Measurements from ENCODE around the gene FRRS1.

Gene FRRS1

GRCh38 chr1:99660496-99660895, 105.9 kb downstream of the FRRS1 start:
- DNase-seq (ENCODE audit: low read depth) = no peak
- H3K4me3 ChIP-seq (ENCODE audit: low read depth, low read length) = no peak overlapping the region
- no peak for TF ChIP-seq CTCF (IDR thresholded peaks at IDR 0.05; ENCODE audit: low read depth, low read length, missing control alignments)

GRCh38 chr1:99659755-99660210, 106.7 kb downstream of the FRRS1 start:
- TF ChIP-seq CTCF (IDR thresholded peaks at IDR 0.05; ENCODE audit: low read depth, low read length, missing control alignments) = no peak
- H3K4me3 ChIP-seq (ENCODE audit: low read depth, low read length) = no peak overlapping the region
- DNase-seq (ENCODE audit: low read depth) = no peak
